Testis (tissue), 2 donors: Measurements from ENCODE around the gene CYB5A.

Experiments used
- POLR2A ChIP-seq: fragments of 450-650 bp; IDR thresholded peaks from one replicate; pipeline ENCODE4 v1.6.1; 2017; ENCODE audit warnings: antibody characterized with exemption, mild to moderate bottlenecking, moderate library complexity
- TF ChIP-seq, protein P1 (sequence below), 3 experiments: fragments of 450-650 bp in 2 of 3; fragments of 200-600 bp in 1 of 3; sonication (generic) in 1 of 3; IDR thresholded peaks; one replicate each; pipeline ENCODE4 v1.5.1; 2016 to 2019; ENCODE audit warnings: antibody characterized with exemption in 3 of 3, mild to moderate bottlenecking in 2 of 3, moderate library complexity in 1 of 3

GRCh38 chr18:74250131-74250530 lies 41.6 kb downstream of the CYB5A start:
- TF ChIP-seq, protein P1, sequence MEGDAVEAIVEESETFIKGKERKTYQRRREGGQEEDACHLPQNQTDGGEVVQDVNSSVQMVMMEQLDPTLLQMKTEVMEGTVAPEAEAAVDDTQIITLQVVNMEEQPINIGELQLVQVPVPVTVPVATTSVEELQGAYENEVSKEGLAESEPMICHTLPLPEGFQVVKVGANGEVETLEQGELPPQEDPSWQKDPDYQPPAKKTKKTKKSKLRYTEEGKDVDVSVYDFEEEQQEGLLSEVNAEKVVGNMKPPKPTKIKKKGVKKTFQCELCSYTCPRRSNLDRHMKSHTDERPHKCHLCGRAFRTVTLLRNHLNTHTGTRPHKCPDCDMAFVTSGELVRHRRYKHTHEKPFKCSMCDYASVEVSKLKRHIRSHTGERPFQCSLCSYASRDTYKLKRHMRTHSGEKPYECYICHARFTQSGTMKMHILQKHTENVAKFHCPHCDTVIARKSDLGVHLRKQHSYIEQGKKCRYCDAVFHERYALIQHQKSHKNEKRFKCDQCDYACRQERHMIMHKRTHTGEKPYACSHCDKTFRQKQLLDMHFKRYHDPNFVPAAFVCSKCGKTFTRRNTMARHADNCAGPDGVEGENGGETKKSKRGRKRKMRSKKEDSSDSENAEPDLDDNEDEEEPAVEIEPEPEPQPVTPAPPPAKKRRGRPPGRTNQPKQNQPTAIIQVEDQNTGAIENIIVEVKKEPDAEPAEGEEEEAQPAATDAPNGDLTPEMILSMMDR (IDR thresholded peaks at IDR 0.05), result no peak
- no peak for TF ChIP-seq POLR2A
